HG02981 (cell line): ENCODE results near the gene IRF7.
A peak's percentile ranks its signal among the peaks of the same experiment; 100 is the strongest.
"Not testable (repeated sequence)": the region's sequence is repeated elsewhere in the genome, so short reads cannot be mapped to it uniquely, and the experiment has no call there.

Experiments
- ATAC-seq: cut with Tn5 transposase; IDR thresholded peaks from one replicate; pipeline ENCODE4 v1.9.1; 2021; ENCODE audit warnings: mild to moderate bottlenecking, moderate library complexity; ENCODE audit not compliant: unreplicated experiment

The IRF7 gene

DNA sequence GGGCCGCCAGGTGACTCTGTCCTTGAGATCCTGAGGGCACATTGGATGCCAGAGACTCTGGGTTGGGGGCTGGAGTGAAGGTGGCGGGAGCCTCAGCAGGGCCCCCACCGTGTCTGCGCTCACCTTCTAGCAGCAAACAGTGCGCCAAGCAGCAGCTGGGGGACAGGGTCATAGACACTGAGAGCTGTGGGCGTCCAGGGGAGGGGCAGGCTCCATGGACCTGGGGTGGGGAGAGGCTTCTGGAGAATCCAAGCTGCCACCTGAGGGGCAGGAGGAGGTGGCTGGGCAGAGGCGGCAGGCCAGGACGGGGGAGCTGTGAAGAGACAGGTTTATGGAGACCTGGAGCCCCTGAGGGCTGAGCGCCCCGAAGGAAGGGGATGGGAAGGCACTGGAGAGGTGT lies 31.5 kb downstream of the IRF7 start:
- ATAC-seq = no peak

DNA sequence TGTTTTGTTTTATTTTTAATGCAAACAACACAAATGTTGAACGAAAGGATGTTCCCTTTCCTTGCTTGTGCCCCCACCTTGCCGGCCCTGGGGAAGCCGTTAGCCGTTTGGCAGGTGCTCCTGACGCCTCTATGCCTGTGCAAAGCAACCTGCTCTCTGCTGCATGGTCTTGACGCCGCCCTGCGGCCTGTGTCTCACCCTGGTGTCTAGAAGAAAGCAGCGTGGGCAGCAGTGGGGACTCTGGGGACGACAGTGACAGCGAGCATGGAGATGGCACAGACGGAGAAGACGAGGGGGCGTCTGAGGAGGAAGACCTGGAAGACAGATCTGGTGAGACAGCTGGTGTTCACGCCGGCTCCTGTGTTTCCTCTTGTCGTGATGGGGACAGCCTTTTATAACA lies 34.0 kb downstream of the IRF7 start:
- ATAC-seq = no peak

DNA sequence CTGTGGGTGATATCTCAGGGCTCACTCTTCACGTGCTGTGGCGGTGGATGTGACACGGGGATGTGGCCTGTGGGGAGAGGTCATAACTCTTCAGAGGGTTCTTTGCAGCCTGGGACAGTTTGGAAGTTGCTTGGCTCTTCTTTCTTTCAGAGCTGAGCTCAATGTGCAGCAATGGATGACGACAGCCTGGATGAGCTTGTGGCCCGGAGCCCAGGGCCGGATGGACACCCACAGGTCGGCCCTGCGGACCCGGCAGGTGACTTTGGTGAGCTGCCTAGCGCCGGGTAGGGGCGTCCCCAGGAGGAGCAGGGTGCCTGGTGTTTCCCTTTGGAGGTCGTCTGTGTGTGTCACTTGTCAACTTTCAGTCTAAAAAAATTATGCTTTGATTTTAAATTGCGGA lies 34.4 kb downstream of the IRF7 start:
- no peak for ATAC-seq

DNA sequence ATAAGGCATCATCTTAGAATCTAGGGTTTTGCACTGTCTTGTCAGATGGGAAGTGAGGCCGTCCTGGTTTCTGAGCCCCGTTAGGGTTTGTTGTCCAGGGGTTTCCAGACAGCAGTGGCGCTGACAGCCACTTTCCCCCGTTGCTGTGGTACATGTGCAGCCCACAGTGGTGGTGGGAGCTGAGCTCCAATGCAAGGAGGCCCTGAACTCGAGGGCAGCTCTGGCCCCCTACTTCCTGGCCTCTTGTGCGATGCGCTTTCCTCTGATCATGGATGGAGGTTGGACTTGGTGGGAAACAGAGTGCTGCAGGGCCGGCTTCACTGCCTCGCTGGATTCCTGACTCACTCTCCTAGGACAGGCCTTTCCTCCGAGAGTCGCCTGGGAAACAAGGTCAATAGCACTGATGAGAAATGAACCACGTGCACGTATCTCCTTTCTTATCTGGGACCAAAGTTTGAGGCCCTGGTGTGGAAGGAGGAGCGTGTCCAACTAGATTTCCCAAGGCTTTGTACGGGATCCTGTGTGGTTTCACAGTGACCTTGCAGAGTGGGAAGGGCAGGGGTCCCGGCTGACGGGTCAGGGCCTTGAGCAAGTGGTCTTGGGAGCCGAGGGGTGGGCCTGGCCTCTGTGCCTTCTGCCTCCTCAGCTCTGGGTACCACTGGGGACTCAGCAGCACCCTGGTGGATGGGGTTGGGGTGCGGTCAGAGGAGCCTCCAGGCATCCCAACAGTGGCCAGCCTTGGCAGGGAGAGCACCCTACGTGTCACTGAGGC lies 35.7 kb downstream of the IRF7 start:
- no peak for ATAC-seq

DNA sequence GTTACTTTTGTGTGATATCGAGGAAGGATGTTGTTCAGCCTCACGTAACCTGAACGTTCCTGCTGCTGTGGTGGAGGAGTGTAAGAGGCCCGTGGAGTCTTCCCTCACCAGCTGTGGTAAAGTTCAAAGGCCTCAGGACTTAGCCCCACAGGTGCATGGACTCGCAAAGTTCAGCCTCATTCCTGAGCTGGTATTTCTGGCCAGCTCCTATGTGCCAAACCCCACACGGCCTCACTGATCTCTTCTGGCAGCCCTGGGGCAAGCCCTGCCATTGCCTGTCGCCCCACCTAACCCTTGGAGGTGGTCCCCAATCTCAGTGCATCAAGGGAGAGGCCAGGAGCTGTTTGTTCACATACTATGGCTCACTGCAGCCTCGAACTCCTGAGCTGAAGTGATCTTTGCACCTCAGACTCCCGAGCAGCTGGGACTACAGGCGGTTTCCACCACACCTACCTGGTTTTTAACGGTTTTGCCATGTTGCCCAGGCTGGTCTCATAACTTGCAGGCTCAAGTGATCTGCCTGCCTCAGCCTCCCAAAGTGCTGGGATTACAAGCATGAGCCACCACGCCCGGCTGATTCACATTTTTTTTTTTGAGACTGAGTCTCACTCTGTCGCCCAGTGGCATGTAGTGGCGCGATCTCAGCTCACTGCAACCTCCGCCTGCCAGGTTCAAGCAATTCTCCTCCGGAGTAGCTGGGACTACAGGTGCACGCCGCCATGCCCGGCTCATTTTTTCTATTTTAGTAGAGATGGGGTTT lies 37.3 kb downstream of the IRF7 start:
- no peak for ATAC-seq

DNA sequence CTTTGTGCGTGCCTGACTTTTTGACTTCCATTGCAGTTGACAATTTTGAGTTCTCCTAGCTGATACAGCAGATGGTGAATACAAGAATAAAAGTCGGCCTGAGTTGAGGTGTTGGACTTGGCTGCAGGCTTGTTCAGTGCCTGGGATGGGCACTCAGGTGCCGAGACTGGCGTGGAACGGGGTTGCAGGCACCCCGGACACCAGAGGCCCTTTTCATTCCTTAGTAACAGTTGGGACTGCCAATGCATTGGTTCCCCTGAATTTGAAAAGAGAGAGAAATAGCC lies 38.2 kb downstream of the IRF7 start:
- ATAC-seq = no peak

DNA sequence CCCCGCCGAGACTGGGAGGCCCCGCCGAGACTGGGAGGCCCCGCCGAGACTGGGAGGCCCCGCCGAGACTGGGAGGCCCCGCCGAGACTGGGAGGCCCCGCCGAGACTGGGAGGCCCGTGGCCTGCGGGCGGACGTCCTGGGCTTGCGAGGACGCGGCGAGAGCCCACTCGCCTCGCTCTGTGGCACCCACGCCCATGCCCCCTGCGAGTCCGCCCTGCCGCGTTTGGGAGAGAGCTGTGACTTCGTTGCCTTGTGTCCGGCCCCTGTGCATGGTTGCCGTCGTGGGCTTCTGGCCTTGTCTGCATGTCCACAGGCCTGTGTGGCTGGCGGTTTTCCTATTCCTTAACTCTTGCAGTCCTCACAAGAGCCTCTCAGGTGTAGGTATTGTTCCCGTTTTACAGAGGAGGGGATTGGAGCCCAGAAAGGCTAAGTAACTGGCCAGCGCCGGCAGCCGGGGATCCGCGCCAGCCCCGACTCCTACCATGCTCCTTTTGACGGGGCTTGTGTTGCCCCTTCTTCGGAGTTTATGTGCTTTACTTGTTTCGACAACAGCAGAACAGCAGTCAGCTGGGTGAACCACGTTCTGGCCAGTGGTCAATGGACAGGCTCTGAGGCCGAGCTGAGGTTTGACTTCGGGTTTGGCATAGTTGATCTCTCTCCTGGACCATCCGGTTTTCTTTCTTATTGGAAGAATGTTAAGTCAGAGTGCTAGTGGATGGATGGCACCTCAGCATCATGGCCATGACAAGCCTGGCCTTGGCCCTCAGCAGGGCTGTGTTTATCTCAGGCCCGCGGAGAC lies 38.7 kb downstream of the IRF7 start:
- no peak for ATAC-seq

DNA sequence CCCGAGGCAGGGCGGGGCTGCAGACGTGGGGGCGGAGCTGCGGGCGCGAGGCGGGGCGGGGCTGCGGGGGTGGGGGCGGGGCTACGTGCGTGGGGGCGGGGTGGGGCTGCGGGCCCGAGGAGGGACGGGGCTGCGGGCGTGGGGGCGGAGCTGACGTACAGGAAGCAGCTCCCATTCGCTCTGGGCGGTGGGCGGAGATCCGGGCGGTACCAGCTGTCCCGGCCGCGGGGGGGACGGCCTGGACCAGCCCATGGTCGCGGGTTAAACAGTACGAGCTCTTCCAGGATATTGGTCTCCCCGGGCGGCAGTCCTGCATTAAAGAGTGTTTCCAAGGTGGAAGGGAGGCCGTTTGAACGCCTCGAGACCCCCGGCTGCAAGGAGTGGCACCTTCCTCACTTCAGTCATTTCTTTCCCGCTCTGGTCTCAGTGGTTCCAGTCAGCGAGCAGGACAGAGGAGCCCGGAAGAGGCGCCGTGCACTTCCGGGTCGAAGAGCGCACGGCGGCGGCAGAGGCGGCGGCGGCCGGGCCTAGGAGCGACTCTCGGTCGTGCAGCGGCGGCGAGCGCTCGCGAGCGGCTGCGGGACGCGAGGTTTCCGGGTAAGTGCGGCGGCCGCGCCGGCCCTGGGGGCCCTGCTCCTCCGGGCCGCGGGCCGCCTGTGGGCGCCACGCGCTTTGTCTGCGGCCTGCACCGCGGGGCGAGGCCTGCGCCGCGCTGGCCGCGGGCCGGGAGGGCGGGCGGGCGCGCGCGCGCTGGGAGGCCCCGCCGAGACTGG lies 39.6 kb downstream of the IRF7 start, which contains the start of gene PHRF1:
Gene PHRF1 (plus strand): TSS at position 475 of the 773 bp plus-strand sequence. CDS start 5,043 bp downstream, outside the sequence.
- ATAC-seq = peak; percentile 80

DNA sequence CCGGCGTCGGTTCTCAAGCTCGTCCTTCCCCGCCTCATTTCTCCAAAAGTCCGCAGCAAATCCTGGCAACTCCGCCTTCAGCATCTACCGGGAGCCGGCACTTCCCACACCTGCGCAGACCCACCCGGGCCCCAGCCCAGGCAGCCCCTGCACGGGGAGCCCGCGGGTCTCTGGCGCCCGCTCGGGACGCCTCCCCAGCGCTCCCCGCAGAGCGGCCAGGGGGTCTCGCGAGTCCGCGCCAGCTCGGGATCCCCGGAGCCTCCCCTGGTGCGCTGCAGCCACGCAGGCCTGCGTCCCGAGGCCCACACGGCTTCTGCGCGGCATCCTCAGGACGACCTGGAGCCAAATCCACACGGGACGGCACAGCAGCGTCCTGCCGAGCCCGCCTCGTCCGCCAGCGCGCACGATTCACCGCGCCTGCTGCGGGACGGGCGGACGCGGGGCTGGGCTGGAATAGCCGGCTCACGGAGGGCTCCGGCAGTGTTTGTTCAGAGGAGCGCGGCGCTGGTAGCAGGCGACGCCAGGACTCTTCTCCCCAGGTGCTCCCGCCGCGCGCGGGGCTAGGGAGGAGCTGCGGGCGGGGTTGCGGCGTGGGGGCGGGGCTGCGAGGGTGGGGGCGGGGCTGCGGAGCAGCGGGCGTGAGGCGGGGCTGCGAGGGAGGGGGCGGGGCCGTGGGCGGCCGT lies 40.3 kb downstream of the IRF7 start:
- peak; percentile 25 for ATAC-seq

DNA sequence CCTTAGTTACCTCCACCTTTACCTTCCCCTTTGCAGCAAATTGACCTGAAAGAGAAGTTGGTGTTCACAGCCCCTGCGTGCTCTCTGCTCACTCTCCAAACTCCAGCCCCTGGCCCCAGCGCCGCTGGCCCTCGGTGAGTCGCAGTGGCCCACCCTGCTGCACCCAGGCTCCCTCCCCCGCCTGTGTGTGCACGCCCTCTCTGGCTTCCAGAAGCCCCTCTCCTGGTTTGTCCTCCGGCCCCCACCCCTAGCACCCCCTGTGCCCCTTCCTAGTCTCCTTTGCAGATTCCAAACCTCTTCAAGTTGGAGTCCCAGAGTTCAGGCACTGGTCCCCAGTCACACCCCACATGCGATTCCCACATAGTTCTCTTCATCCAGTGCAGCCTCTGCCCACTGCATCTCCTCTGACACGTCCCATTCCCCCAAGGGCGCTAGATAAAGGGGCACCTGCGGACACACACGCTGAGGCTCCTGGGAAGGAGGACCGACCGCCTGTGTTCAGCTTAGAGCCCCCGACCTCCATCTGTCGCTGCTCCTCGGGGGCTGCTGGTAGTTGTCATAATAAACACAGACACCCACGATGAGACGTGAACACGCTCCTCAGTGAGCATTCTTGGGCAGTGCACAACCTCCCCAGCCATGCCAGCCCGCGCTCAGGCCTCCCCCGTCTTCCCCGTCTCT lies 41.0 kb downstream of the IRF7 start:
- no peak for ATAC-seq

DNA sequence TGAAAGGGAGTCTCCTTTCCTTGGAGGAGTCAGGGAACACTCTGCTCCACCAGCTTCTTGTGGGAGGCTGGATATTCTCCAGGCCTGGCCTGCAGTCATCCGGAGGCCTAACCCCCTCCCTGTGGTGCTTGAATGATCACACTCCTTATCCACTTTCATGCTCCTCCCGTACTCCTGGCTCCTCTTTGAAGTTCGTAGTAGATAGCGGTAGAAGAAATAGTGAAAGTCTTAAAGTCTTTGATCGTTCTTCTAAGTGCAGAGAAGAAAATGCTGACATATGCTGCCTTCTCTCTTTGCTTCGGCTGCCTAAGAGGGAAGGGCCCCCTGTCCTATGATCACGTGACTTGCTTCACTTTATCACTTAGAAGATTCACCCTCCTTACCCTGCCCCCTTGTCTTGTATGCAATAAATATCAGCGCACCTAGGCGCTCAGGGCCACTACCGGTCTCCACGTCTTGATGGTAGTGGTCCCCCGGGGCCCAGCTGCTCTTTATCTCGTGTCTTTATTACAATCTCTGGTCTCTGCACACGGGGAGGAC lies 41.6 kb downstream of the IRF7 start:
- not testable (repeated sequence) for ATAC-seq

DNA sequence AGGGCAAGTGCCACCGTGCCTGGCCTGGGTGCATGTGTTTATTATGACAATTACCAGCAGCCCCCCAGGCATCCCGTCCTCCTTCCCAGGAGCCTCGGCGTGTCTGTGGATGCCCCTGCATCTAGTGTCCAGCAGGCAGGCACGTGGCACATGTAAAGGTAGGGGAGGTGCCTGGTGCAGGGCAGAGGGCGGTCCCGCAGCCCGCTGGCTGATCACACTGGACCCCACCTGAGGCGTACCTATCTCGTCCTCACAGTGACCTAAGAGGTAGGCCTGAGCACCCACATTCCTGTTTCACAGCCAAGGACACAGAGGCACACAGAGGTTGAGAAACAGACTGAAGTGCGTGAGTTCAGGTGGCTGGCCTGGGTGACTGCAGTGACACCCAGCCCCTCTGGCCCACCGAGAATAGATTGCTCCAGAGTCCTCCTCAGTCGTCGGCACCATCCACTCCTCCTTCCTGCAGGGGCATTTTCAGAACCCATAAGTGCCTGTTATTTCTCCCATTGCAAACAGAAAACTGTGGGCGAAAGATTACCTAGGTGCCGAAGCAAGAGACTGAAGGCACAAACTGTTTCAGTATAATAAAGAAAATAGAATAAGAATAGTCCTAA lies 42.5 kb downstream of the IRF7 start:
- ATAC-seq = no peak

DNA sequence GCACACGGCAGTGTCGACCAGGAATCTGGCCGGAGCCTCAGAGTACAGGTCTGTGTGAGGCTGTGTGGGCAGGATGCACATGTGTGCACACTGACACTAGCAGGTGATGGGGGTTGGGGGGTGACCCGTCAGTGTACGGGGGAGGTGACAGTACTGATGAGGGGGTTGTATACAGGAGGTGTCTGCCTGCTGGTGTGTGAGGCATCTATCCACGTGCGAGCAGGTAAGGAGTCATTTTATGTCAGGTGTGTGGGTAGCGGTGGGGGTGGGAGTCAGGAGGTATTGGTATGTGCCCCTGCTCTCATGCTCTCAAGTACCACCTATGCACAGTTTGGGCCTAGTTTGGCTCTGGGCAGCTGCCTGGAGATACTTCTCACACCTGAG lies 44.0 kb downstream of the IRF7 start:
- no peak for ATAC-seq

DNA sequence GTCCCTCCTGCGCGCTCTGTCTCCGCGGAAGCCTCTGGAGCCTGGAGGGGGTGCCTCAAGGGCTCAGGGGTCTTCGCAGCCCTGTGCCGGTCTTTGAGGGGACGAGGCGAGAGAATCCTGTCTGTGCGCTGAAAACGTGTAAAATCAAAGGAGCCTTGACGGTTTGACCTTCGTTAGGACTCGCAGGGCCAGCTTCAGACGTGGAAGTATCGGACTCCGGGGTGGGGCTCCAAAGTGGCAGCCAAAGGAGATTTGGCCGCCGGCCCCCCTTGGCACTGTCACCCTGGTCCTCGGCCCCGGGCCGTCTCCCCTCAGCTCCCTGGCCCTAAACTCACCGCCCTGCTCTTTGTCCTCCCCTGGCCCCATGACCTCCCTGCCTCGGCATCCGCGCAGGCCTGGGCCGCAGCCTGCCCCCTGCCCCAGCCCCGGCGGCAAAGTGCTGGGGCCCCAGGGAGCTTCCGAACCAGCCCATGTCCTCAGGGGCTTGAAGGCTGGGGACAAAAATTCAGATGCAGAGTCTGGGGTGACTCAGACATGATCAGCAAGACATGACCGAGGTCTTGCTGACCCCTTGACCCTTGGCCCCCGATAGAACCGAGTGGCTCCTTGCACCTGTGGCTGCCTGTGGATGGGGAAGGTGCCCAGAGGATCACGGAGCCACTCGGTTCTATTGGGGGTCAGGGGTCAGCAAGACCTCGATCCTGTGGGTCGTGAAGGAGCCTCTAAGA lies 46.4 kb downstream of the IRF7 start:
- no peak for ATAC-seq

DNA sequence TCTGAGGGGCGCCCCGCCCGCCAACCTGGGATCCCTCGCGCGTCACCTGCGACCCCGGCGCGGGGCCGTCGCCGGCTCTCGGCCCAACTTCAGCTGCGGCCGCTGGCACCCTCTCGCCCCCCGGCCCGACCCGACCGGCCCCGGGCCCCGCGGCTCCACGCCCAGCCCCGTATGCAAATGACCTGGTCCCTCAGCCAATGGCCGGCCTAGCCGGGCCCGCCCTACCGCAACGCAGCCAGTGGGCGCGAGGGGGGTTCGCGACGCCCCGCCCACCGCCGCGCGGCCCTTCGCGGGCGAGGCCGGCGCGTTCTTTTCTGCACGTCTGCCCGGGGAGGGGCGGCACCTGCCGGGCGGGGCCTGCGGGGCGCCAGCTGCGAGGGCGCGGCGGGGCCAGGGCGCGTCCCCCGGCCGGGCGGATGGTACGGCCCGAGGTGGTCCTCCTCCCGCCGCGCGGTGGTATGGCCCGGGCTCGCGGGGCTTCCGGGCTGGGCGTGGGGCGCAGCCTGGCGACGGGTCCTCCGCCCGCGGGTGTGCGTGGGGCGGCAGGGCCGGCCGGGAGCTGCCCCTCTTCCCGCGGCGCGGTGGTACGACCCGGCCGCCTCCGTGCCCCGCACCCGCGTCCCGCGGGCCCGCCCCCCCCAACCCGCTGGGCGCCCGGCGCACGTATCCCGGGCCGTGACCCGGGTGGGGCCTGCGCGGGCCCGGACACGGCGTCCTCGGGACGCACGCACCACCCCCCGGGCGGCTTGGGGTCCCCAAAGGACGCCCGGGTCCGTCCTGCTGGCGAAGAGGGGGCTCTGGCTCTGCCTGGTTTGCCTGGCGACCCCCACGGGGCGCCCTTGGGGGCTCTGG lies 47.2 kb downstream of the IRF7 start:
- ATAC-seq = peak; percentile 83

DNA sequence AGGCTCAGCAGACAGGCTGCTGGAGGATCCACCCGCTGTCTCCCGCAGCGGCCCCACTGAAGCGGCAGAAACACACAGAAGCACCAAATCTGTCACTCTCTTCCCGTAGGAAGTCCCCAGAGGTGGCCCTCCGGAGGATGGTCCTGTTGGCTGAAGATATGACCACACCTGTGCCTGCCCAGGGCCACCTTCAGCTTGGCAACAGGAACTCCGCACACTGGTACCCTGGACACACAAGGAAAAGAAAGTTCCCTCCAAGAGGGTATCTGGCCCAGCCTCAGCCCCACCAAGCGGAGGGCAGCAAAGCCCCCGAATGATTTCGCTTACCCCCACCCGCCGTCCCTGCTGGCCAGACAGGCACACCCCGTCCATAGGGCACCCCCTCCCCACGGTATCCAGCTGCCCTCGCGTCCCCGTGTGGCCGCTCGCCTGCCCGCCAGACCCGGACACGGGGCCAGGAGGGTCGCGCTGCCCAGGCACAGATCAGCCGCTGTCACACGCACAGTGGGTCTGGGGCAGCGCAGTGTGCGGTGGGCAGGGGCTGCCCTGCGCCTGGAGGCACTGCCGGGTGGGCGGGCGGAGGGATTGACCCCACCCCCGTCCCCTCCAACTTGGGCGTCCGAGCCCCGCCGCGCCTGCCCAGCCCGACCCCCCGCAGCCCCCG lies 48.0 kb downstream of the IRF7 start:
- ATAC-seq = peak; percentile 5

DNA sequence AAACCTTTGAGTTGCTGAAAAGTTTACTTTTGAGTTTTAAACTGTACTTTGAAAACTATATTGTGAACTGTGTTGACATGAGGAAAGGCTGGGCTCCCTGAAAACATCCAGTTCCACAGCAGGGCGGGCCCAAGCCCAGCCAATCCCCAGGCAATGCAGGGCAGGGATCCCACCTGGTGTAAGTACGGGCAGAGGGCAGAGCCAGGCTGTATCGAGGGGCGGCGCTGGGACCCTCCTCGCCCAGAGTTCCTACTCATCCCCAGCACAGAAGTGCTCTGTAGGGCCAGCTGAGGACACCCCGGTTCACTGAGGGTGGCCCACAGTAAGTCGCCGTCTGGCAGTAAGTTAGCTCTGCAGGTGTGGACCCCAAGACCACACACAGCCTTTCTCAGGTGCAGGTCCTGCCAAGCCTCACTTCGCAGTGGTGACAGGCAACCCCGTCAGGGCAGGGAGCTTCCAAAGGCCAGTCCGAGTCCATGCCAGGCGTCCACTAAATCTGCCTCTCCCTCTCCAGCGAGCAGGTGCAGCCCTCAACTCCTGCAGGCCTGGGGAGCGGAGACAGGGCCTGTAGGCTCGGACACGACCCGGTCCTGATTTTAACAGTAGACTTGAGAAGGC lies 48.6 kb downstream of the IRF7 start:
- ATAC-seq = no peak
